Esophagus muscularis mucosa (tissue), 4 donors: ENCODE data around the gene PCSK6.

Source experiments
- EP300 ChIP-seq: sonication (generic); formaldehyde crosslinking; IDR thresholded peaks from one replicate; pipeline ENCODE4 v1.6.1; 2017; ENCODE audit warnings: antibody characterized with exemption
- POLR2A ChIP-seq: fragments of 450-650 bp; IDR thresholded peaks from one replicate; pipeline ENCODE4 v1.6.1; 2017; ENCODE audit warnings: antibody characterized with exemption, moderate library complexity, mild to moderate bottlenecking, low read depth
- POLR2AphosphoS5 ChIP-seq, 2 donors: sonication (generic); formaldehyde crosslinking; IDR thresholded peaks; one replicate each; pipeline ENCODE4 v1.6.1; 2017; ENCODE audit warnings: antibody characterized with exemption in 2 of 2
- TF ChIP-seq, protein P1 (sequence below), 3 experiments: fragments of 200-600 bp in 2 of 3; fragments of 450-650 bp in 1 of 3; sonication (generic) in 2 of 3; IDR thresholded peaks; one replicate each; pipeline ENCODE4 v1.5.1; 2017 to 2019; ENCODE audit warnings: antibody characterized with exemption in 3 of 3, mild to moderate bottlenecking in 2 of 3, moderate library complexity in 1 of 3

DNA sequence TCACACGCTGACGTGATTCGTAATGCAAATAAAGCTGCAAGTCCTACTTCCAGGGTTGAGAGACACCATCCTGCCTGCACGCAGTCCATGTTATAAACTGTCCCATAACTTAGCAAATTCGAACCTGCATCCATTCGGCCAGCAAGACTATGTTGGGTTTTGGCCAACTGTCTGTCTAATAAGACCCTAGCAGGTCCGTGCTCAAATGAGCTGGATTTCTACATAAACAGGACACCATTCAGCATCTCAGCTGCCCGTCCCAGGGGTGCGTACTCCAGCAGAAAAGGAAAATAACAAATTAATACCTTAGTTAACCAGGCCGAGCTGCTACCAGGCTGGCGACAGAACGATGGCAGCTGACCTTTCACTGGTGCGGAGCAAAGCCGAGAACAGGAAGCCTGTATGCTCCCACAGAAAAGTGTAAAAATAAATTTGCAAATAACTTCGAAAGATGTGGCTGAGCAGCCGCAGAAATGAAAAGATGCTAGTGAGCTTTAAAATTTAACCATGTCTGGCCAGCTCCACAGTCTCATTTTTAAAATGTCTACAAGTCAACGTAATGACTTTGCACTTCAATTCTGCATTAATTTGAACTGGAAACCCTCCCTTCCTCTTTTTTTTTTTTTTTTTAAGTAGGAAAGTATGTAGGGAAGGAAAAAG is 97.4 kb downstream of the PCSK6 start:
- TF ChIP-seq, protein P1, sequence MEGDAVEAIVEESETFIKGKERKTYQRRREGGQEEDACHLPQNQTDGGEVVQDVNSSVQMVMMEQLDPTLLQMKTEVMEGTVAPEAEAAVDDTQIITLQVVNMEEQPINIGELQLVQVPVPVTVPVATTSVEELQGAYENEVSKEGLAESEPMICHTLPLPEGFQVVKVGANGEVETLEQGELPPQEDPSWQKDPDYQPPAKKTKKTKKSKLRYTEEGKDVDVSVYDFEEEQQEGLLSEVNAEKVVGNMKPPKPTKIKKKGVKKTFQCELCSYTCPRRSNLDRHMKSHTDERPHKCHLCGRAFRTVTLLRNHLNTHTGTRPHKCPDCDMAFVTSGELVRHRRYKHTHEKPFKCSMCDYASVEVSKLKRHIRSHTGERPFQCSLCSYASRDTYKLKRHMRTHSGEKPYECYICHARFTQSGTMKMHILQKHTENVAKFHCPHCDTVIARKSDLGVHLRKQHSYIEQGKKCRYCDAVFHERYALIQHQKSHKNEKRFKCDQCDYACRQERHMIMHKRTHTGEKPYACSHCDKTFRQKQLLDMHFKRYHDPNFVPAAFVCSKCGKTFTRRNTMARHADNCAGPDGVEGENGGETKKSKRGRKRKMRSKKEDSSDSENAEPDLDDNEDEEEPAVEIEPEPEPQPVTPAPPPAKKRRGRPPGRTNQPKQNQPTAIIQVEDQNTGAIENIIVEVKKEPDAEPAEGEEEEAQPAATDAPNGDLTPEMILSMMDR (IDR thresholded peaks at IDR 0.05), result no peak
- no peak for TF ChIP-seq POLR2AphosphoS5 (IDR thresholded peaks at IDR 0.05)
- TF ChIP-seq POLR2A, result no peak
- TF ChIP-seq EP300, result no peak
